WERI-Rb-1 (cell line): ENCODE data around the gene ANTXR2.

Source experiments
- DNase-seq: peaks from one replicate; pipeline ENCODE4 v3.0.0-alpha.2; 2020
- H3K27ac ChIP-seq: fragments of 250-450 bp; sonication (Bioruptor Pico); 2 replicates; pipeline ENCODE4 v1.5.1; 2020; ENCODE audit warnings: mild to moderate bottlenecking, moderate library complexity
- H3K27me3 ChIP-seq: fragments of 250-450 bp; sonication (Bioruptor Pico); 2 replicates; pipeline ENCODE4 v1.5.1; 2021; ENCODE audit warnings: mild to moderate bottlenecking, low read depth, moderate library complexity; ENCODE audit not compliant: insufficient read depth, severe bottlenecking
- H3K36me3 ChIP-seq: fragments of 250-450 bp; sonication (Bioruptor Pico); 2 replicates; pipeline ENCODE4 v1.5.1; 2020; ENCODE audit warnings: mild to moderate bottlenecking, moderate library complexity
- H3K4me3 ChIP-seq: 2 replicates; pipeline ENCODE4 v1.5.1; 2011; ENCODE audit warnings: low read depth, mild to moderate bottlenecking, control low read depth, low read length
- H3K9me3 ChIP-seq: fragments of 250-450 bp; sonication (Bioruptor Pico); 2 replicates; pipeline ENCODE4 v1.5.1; 2021; ENCODE audit warnings: mild to moderate bottlenecking, moderate library complexity; ENCODE audit not compliant: severe bottlenecking
- TF ChIP-seq, protein P1 (sequence below): IDR thresholded peaks from 2 replicates; pipeline ENCODE4 v1.5.1; 2011; ENCODE audit warnings: low read depth, mild to moderate bottlenecking, control low read depth, inconsistent platforms, low read length

Gene ANTXR2

DNA sequence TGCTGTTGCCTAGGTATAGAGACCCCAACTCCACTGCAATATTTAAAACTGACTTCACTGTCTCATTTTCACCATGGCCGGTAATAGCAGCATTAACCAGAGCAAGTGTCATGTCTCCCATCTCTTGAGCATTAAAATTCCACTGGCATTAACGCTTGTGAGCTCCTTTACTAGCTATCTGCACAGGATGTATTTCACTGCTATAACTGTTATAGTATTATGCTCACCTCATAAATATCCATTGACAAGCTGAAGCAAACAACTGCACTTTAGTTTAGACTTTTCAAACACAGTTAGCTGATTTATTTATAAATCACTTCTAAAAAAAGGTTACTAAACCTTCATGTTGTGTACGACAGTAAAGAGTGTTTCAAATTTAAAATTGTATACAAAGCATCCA lies 157.8 kb downstream of the ANTXR2 start:
- no peaks in the 10 kb centered on the region for H3K36me3 ChIP-seq
- DNase-seq: no peak

DNA sequence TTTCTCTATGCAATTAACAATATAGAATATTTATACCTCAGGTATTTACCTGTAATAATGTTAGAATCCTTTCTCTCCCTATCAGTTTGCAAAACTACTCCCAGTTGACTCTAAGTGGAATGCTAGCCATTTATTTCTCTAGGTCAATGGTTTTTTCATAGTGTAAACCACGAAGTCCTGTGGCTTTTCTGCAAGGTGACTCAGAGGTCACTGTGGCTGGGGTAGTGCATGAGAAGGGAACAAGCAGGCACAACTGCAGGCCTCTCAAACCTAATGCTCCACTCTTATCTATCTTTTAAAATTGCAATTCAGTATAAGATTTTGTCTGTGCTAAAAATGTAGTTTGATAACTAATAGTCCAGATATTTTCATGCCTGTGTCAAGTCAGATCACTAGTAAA lies 159.4 kb downstream of the ANTXR2 start:
- Histone ChIP-seq H3K27me3 (no peaks in the 10 kb centered on the region), H3K4me3 (no peak overlapping the region), H3K36me3 (no peaks in the 10 kb centered on the region), H3K9me3 (no peaks in the 10 kb centered on the region), H3K27ac (no peak overlapping the region)
- TF ChIP-seq, protein P1, sequence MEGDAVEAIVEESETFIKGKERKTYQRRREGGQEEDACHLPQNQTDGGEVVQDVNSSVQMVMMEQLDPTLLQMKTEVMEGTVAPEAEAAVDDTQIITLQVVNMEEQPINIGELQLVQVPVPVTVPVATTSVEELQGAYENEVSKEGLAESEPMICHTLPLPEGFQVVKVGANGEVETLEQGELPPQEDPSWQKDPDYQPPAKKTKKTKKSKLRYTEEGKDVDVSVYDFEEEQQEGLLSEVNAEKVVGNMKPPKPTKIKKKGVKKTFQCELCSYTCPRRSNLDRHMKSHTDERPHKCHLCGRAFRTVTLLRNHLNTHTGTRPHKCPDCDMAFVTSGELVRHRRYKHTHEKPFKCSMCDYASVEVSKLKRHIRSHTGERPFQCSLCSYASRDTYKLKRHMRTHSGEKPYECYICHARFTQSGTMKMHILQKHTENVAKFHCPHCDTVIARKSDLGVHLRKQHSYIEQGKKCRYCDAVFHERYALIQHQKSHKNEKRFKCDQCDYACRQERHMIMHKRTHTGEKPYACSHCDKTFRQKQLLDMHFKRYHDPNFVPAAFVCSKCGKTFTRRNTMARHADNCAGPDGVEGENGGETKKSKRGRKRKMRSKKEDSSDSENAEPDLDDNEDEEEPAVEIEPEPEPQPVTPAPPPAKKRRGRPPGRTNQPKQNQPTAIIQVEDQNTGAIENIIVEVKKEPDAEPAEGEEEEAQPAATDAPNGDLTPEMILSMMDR: no peak
- no peak for DNase-seq

More for the DNA sequence above, 157.8 kb downstream of the ANTXR2 start:
- H3K9me3 ChIP-seq: no peaks in the 10 kb centered on the region
- no peak overlapping the region for H3K27ac ChIP-seq
- no peak overlapping the region for H3K4me3 ChIP-seq
- H3K27me3 ChIP-seq: no peaks in the 10 kb centered on the region
- TF ChIP-seq, protein P1: no peak

DNA sequence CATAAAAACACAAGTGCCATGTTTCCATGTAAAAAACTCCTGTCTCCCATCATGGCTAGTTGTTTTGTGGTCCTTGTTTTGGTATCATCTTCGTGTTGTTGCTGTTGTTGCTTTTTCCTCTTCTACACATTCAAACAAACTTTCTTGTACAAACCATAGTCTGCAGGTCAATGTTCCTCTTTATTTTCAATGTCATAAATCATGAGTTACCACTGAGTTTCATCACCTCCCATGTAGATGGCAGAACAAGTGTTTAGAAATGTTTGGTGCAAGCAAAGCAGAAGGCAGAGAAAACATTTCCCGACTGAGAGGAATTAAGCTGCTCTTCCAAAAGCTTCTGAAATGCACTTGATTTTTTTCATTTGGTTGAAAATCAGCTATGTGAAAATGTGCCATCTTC lies 166.0 kb downstream of the ANTXR2 start:
- no peak for DNase-seq
- H3K4me3 ChIP-seq: no peak overlapping the region
- H3K27ac ChIP-seq: no peak overlapping the region
- H3K9me3 ChIP-seq: no peaks in the 10 kb centered on the region
- peaks cover 18% of the 10 kb centered on the region for H3K36me3 ChIP-seq
- H3K27me3 ChIP-seq: no peaks in the 10 kb centered on the region
- TF ChIP-seq, protein P1: no peak

DNA sequence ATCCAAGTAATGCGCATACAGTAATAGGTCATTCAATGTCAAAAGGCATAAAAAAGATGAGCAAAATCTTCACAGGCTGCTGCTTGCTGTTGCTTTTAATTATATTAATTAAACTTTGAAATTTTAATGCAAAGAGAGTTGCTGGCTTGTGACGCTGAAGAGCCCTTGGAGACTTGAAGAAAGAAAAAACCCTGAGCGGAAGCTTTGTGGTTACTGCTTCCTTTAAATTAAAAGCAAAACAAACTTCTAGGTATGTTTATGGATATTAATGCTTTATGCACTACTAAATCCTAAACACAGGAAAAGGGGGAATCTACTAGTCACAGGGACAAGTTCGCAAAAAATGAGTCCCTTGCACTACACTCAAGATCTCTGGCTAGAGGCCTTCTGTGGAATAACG lies 166.7 kb downstream of the ANTXR2 start:
- TF ChIP-seq, protein P1: no peak
- Histone ChIP-seq H3K36me3 (peaks cover 18% of the 10 kb centered on the region), H3K27ac (no peak overlapping the region), H3K27me3 (no peaks in the 10 kb centered on the region), H3K9me3 (no peaks in the 10 kb centered on the region), H3K4me3 (no peak overlapping the region)
- no peak for DNase-seq

DNA sequence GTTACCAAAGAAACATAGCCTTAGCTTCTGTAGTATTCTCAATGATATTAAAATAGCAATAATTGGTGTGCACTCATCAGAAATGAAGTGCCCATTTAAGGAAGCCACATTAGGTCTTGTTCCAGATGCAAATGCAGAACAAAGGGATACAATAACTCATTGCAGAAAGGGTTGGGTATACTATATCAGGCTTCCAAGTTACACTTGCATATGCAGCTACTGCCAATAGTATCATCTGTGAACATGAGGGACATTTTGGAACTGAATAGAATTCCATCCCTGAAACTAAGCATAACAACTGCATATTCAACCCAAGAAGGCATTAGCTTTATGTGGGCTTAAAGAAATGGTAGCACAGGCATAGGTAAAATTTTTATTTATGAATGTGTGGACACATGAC lies 167.8 kb downstream of the ANTXR2 start:
- TF ChIP-seq, protein P1: no peak
- no peaks in the 10 kb centered on the region for H3K9me3 ChIP-seq
- DNase-seq: no peak
- no peak overlapping the region for H3K4me3 ChIP-seq
- peaks cover 18% of the 10 kb centered on the region for H3K36me3 ChIP-seq
- H3K27me3 ChIP-seq: no peaks in the 10 kb centered on the region
- H3K27ac ChIP-seq: no peak overlapping the region

DNA sequence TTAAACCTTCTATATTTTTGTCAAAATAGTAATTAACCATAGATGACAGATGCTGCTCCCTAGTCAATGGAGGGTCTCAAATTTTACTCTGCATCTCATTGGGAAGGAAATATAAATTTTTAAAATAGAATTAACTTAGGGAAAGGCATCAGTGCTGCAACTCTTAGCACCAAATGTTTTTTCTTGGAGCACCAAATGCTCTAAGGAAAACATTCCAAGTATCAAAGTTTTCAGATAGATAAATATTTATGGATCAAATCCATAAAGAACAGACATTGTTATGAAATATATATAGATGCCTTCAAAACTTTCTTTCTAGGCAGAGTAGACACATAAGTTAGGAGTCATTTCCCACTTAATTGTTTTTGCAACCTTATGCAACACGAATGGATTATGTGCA lies 168.7 kb downstream of the ANTXR2 start:
- H3K9me3 ChIP-seq: no peaks in the 10 kb centered on the region
- H3K4me3 ChIP-seq: no peak overlapping the region
- H3K27me3 ChIP-seq: no peaks in the 10 kb centered on the region
- TF ChIP-seq, protein P1: no peak
- no peak for DNase-seq
- H3K36me3 ChIP-seq: peaks cover 21% of the 10 kb centered on the region
- no peak overlapping the region for H3K27ac ChIP-seq
